Neuronal stem cell (in vitro differentiated cells): ENCODE data around the gene GOLGA1.

Experiments used
- DNase-seq: peaks from one replicate; pipeline ENCODE4 v3.0.0-alpha.2; 2013; ENCODE audit warnings: low spot score
- H2AFZ ChIP-seq: one replicate; pipeline ENCODE4 v1.6.1; 2013; ENCODE audit warnings: mild to moderate bottlenecking, low read length, inconsistent platforms
- H2AK5ac ChIP-seq: 2 replicates; pipeline ENCODE4 v1.6.1; 2013; ENCODE audit warnings: low read depth, mild to moderate bottlenecking, inconsistent platforms, low read length, moderate library complexity, mixed read lengths
- H2BK120ac ChIP-seq: 2 replicates; pipeline ENCODE4 v1.6.1; 2013; ENCODE audit warnings: low read depth, mild to moderate bottlenecking, inconsistent platforms, low read length, moderate library complexity, mixed read lengths
- H2BK12ac ChIP-seq: one replicate; pipeline ENCODE4 v1.6.1; 2013; ENCODE audit warnings: low read length, inconsistent platforms
- H2BK15ac ChIP-seq: 2 replicates; pipeline ENCODE4 v1.6.1; 2013; ENCODE audit warnings: mild to moderate bottlenecking, low read length, inconsistent platforms, mixed read lengths
- H2BK5ac ChIP-seq: one replicate; pipeline ENCODE4 v1.6.1; 2013; ENCODE audit warnings: inconsistent platforms, mild to moderate bottlenecking, low read length, moderate library complexity
- H3K14ac ChIP-seq: one replicate; pipeline ENCODE4 v1.6.1; 2013; ENCODE audit warnings: low read length, inconsistent platforms
- H3K18ac ChIP-seq: 2 replicates; pipeline ENCODE4 v1.6.1; 2013; ENCODE audit warnings: low read length, inconsistent platforms
- H3K23ac ChIP-seq: 2 replicates; pipeline ENCODE4 v1.6.1; 2013; ENCODE audit warnings: low read depth, mild to moderate bottlenecking, mixed read lengths, low read length, inconsistent platforms; ENCODE audit not compliant: poor library complexity
- H3K27ac ChIP-seq: replicated peaks from 3 replicates; pipeline ENCODE4 v1.5.1; 2013; ENCODE audit warnings: low read length, inconsistent platforms
- H3K27me3 ChIP-seq, 3 experiments: 2 replicates each; pipeline ENCODE4 v1.6.1; 2013; ENCODE audit warnings: low read length in 3 of 3, mild to moderate bottlenecking in 2 of 3, inconsistent platforms in 1 of 3, low read depth in 1 of 3, mixed read lengths in 1 of 3, moderate library complexity in 1 of 3; ENCODE audit not compliant: control insufficient read depth in 3 of 3, insufficient read depth in 3 of 3
- H3K36me3 ChIP-seq, 2 donors: replicated peaks in 1 of 2; 2 replicates each; pipeline ENCODE4 v1.6.1; 2013; ENCODE audit warnings: low read length in 2 of 2; ENCODE audit not compliant: control insufficient read depth in 2 of 2, insufficient read depth in 2 of 2
- H3K4ac ChIP-seq: 2 replicates; pipeline ENCODE4 v1.6.1; 2013; ENCODE audit warnings: inconsistent platforms, mild to moderate bottlenecking, low read length, moderate library complexity
- H3K4me1 ChIP-seq, 2 donors: 1 replicate in 1 of 2; 2 replicates in 1 of 2; pipeline ENCODE4 v1.6.1; 2013; ENCODE audit warnings: low read length in 2 of 2, low read depth in 1 of 2; ENCODE audit not compliant: control insufficient read depth in 2 of 2, insufficient read depth in 1 of 2
- H3K4me2 ChIP-seq: one replicate; pipeline ENCODE4 v1.6.1; 2013; ENCODE audit warnings: mild to moderate bottlenecking, low read length, inconsistent platforms; ENCODE audit not compliant: insufficient read depth, poor library complexity, severe bottlenecking
- H3K4me3 ChIP-seq, 2 donors: 2 replicates each; pipeline ENCODE4 v1.5.1; 2013; ENCODE audit warnings: low read length in 2 of 2, mild to moderate bottlenecking in 2 of 2, inconsistent platforms in 1 of 2, moderate library complexity in 1 of 2
- H3K79me1 ChIP-seq: one replicate; pipeline ENCODE4 v1.6.1; 2013; ENCODE audit warnings: low read depth, mild to moderate bottlenecking, inconsistent platforms, low read length, moderate library complexity
- H3K9ac ChIP-seq: one replicate; pipeline ENCODE4 v1.6.1; 2013; ENCODE audit warnings: mild to moderate bottlenecking, low read depth, low read length, inconsistent platforms; ENCODE audit not compliant: poor library complexity
- H3K9me3 ChIP-seq, 2 donors: replicated peaks in 1 of 2; 2 replicates each; pipeline versions ENCODE3 to v1.6.1; 2013; ENCODE audit warnings: low read length in 2 of 2, mild to moderate bottlenecking in 2 of 2, inconsistent platforms in 1 of 2, low read depth in 1 of 2, mixed read lengths in 1 of 2, moderate library complexity in 1 of 2; ENCODE audit not compliant: control insufficient read depth in 2 of 2, insufficient read depth in 1 of 2
- H4K8ac ChIP-seq: one replicate; pipeline ENCODE4 v1.6.1; 2013; ENCODE audit warnings: low read depth, mild to moderate bottlenecking, inconsistent platforms, low read length, moderate library complexity
- H4K91ac ChIP-seq: one replicate; pipeline ENCODE4 v1.6.1; 2013; ENCODE audit warnings: low read length, low read depth, mild to moderate bottlenecking, inconsistent platforms; ENCODE audit not compliant: poor library complexity
- WGBS, 2 donors: extraction: QIAGEN DNeasy Blood & Tissue Kit; methylation state at CpG; one replicate each; pipeline ENCODE4 v1.1.7; 2013; ENCODE audit warnings: missing lambda C conversion rate in 2 of 2, mixed read lengths in 1 of 2; ENCODE audit not compliant: insufficient read length in 2 of 2, insufficient replicate concordance in 1 of 2; ENCODE audit errors: extremely low coverage in 2 of 2; 5-methylcytosine and 5-hydroxymethylcytosine counted together

Gene GOLGA1

DNA sequence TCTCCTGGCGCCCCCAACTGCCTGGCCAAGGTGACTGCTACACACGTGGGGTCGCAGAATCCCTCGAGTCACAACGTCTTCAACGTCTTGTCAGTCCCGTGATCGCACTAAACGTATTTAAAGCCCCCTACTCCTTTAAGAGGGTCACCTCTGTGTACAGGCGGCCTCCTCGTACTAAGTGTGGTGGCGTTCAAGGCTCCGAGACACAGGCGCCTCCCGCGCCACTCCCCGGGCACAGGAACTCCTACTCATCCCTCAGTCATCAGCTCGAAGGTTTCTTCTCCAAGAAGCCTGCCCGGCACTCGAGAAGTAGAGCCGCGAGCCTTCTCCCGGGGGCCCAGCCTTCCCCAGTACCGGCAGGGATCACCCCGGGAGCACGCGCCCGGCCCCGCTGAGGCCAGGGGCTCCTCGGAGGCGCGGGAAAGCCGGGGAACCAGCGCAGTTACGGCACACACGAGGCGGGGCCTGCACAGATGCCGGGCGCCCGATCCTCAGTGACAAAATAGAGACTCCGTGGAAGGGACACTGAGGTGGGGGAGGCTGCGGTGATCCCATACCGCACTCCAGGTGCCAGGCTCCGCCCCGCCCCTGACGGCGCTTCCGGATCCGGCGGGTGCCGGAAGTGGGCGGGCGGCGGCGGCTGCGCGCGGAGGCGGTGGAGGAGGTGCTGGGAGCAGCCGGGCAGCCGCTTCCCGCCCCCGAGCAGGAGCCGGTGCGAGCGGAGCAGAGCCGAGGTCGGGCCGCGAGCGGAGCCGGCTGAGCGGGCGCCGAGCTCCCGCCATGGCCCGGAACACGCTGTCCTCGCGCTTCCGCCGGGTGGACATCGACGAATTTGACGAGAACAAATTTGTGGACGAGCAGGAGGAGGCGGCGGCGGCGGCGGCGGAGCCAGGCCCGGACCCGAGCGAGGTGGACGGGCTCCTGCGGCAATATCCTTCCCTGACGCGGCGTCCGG is 72.1 kb downstream of the GOLGA1 start:
- peak overlapping the region; percentile 94 for H4K8ac ChIP-seq
- H3K27me3 ChIP-seq, result no peaks in the 10 kb centered on the region
- H2BK120ac ChIP-seq, result no peak overlapping the region
- H2BK12ac ChIP-seq, result peak overlapping the region; percentile 86
- peak overlapping the region; percentile 71 for H3K27ac ChIP-seq
- H3K14ac ChIP-seq, result peak overlapping the region; percentile 79
- peak overlapping the region; percentile 94 for H2AK5ac ChIP-seq
- H3K9me3 ChIP-seq, result no peaks in the 10 kb centered on the region
- H3K23ac ChIP-seq, result peak overlapping the region; percentile 99
- H3K4ac ChIP-seq, result peak overlapping the region; percentile 20
- DNase-seq, result peak; percentile 72
- H2BK5ac ChIP-seq, result peak overlapping the region; percentile 91
- peak overlapping the region; percentile 85 to 100 for H3K4me3 ChIP-seq
- no CpG with 5 or more reads among the region's 101 CpGs for WGBS, 2 donors
- H3K4me2 ChIP-seq, result peak overlapping the region; percentile 95
- peak overlapping the region; percentile 94 for H3K18ac ChIP-seq
- H2AFZ ChIP-seq, result peak overlapping the region; percentile 90
- peak overlapping the region; percentile 97 for H3K9ac ChIP-seq
- H4K91ac ChIP-seq, result no peak overlapping the region
- H3K36me3 ChIP-seq, result peaks cover 12 to 30% of the 10 kb centered on the region in 2 donors
- peaks cover 14% of the 10 kb centered on the region for H3K79me1 ChIP-seq
- H2BK15ac ChIP-seq, result no peak overlapping the region
- peaks cover 10 to 11% of the 10 kb centered on the region in 2 donors for H3K4me1 ChIP-seq

DNA sequence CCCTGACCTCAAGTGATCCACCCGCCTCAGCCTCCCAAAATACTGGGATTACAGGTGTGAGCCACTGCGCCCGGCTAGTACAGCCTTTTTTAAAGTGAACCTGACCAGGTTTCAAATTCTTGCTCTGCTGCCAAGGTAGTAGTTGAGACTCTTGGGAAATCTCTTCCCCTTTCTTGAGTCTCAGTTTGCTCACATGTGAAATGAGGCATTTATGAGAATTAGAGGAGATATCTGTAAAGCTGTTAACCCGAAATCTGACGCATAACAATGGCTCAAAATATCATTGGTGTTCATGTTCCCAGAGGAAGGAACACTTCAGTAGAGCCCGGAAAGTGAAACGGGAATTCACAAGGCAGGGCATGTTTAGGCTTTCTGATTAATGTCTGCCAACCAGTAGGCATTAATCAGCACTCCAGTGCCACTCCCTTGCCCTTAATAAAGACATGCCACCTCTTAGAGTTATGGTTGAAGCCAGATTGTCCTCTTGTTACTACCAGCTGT is 77.5 kb downstream of the GOLGA1 start:
- Histone ChIP-seq H3K14ac (no peak overlapping the region), H2BK12ac (no peak overlapping the region), H4K91ac (no peak overlapping the region), H3K27me3 (no peaks in the 10 kb centered on the region), H3K4ac (no peak overlapping the region), H2BK5ac (no peak overlapping the region), H2BK15ac (no peak overlapping the region), H3K4me3 (no peak overlapping the region), H4K8ac (no peak overlapping the region), H3K79me1 (peaks cover 14% of the 10 kb centered on the region), H3K23ac (no peak overlapping the region), H2BK120ac (no peak overlapping the region), H2AK5ac (no peak overlapping the region), H3K18ac (no peak overlapping the region), H3K9me3 (no peaks in the 10 kb centered on the region), H3K4me2 (no peak overlapping the region), H2AFZ (no peak overlapping the region), H3K9ac (no peak overlapping the region), H3K4me1 (peaks cover 9 to 11% of the 10 kb centered on the region in 2 donors), H3K27ac (no peak overlapping the region), H3K36me3 (peaks cover 25 to 29% of the 10 kb centered on the region in 2 donors)
- no peak for DNase-seq
- WGBS, 2 donors, result no CpG with 5 or more reads among the region's 7 CpGs

DNA sequence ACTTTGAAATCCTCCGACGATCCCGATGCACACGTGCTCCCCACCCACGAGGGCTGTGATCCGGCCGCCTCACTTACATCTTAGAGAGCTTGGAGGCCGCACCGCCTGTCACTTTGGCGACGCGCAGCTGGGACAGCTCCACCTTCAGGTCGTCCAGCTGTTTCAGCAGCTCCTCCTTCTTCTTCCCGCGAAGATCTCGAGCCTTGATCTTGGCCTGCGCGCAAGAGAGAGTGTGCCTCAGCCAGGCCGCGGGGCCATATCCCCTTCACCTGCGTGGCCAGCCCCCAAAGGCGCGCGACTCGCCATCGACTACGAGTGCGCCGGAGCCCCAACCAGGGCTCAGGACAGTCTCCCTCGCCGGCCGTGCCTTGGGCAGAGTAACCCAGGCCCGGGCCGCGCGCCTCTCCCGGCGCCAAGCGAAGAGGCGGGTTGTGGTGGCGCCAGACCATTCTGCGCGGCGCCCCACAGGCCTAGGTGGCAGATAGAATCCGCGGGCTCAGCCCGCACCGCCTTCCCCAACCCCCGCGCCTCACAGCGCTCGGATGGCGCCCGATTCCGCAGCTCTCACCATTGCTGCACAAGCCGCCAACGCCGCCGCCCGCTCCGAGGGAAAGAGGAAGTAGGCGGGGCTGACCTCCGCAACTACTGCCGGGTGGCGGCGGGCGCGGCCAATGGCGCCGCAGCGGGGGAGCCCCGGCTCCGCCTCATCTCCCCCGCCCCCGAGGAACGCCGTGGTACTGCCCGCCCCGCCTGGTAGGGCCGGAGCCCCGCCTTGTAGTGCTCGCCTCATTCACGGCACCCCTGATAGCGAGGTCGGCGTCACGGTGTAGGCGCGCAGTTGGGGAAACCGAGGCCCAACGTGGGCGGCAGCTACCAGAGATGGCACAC is 79.3 kb downstream of the GOLGA1 start, which contains the start of the genes ARPC5L and RPL35:
Gene ARPC5L, plus strand, starts transcription at position 789 of the 888 bp plus-strand sequence. CDS start 7,161 bp downstream, outside the sequence.
Gene RPL35, minus strand, starts transcription at position 616 of the 888 bp plus-strand sequence. Its CDS starts 45 bp downstream, at position 571.
- H4K91ac ChIP-seq, result peak within 1 kb of the TSS; percentile 82
- H3K27ac ChIP-seq, result peak within 1 kb of the TSS; percentile 88
- peak within 1 kb of the TSS; percentile 58 for H2BK15ac ChIP-seq
- H2AK5ac ChIP-seq, result peak within 1 kb of the TSS; percentile 99
- peaks cover 12% of the 10 kb centered on the region for H3K79me1 ChIP-seq
- peaks cover 41 to 47% of the 10 kb centered on the region in 2 donors for H3K36me3 ChIP-seq
- peak within 1 kb of the TSS; percentile 99 for H2AFZ ChIP-seq
- no peaks in the 10 kb centered on the region for H3K27me3 ChIP-seq
- H3K9ac ChIP-seq, result peak within 1 kb of the TSS; percentile 99
- H2BK12ac ChIP-seq, result peak within 1 kb of the TSS; percentile 89
- peak within 1 kb of the TSS; percentile 96 for H3K14ac ChIP-seq
- H3K4me3 ChIP-seq, result peak within 1 kb of the TSS; percentile 94 to 96
- H3K23ac ChIP-seq, result peak within 1 kb of the TSS; percentile 98
- peak within 1 kb of the TSS; percentile 100 for H3K4ac ChIP-seq
- DNase-seq, result peak; percentile 91
- WGBS, 2 donors, result no CpG with 5 or more reads among the region's 92 CpGs
- H3K18ac ChIP-seq, result peak within 1 kb of the TSS; percentile 98
- H3K4me2 ChIP-seq, result peak within 1 kb of the TSS; percentile 80
- H3K9me3 ChIP-seq, result no peaks in the 10 kb centered on the region
- H4K8ac ChIP-seq, result peak within 1 kb of the TSS; percentile 78
- peak within 1 kb of the TSS; percentile 99 for H2BK5ac ChIP-seq
- H3K4me1 ChIP-seq, result peaks cover 7 to 11% of the 10 kb centered on the region in 2 donors
- no peak within 1 kb of the TSS for H2BK120ac ChIP-seq
